SK-N-SH (cell line): ENCODE data around the gene ZIC5.

Experiments
- CHD2 ChIP-seq: fragments of 150-350 bp; IDR thresholded peaks from 2 replicates; pipeline ENCODE4 v1.6.1; 2018; ENCODE audit warnings: low read length; ENCODE audit not compliant: partially characterized antibody
- CTCF ChIP-seq: fragments of 200-600 bp; sonication (generic); IDR thresholded peaks from 2 replicates; pipeline ENCODE4 v1.6.1; 2017; ENCODE audit warnings: antibody characterized with exemption, mild to moderate bottlenecking, moderate library complexity
- FOXM1 ChIP-seq: IDR thresholded peaks from 2 replicates; pipeline ENCODE4 v1.4.0; 2012; ENCODE audit warnings: low read depth, mild to moderate bottlenecking
- NRF1 ChIP-seq: IDR thresholded peaks from 2 replicates; pipeline ENCODE4 v1.6.1; 2012; ENCODE audit warnings: low read depth, mild to moderate bottlenecking, low read length
- PBX3 ChIP-seq: IDR thresholded peaks from 2 replicates; pipeline ENCODE4; 2012
- POLR2AphosphoS5 ChIP-seq: IDR thresholded peaks from 2 replicates; pipeline ENCODE4 v1.6.1; 2012; ENCODE audit warnings: low read depth, low read length
- RAD21 ChIP-seq: IDR thresholded peaks from 2 replicates; pipeline ENCODE4 v1.6.1; 2012; ENCODE audit warnings: mild to moderate bottlenecking, low read length
- YY1 ChIP-seq: IDR thresholded peaks from 2 replicates; pipeline ENCODE4 v1.4.0; 2012; ENCODE audit warnings: low read depth, mild to moderate bottlenecking

DNA sequence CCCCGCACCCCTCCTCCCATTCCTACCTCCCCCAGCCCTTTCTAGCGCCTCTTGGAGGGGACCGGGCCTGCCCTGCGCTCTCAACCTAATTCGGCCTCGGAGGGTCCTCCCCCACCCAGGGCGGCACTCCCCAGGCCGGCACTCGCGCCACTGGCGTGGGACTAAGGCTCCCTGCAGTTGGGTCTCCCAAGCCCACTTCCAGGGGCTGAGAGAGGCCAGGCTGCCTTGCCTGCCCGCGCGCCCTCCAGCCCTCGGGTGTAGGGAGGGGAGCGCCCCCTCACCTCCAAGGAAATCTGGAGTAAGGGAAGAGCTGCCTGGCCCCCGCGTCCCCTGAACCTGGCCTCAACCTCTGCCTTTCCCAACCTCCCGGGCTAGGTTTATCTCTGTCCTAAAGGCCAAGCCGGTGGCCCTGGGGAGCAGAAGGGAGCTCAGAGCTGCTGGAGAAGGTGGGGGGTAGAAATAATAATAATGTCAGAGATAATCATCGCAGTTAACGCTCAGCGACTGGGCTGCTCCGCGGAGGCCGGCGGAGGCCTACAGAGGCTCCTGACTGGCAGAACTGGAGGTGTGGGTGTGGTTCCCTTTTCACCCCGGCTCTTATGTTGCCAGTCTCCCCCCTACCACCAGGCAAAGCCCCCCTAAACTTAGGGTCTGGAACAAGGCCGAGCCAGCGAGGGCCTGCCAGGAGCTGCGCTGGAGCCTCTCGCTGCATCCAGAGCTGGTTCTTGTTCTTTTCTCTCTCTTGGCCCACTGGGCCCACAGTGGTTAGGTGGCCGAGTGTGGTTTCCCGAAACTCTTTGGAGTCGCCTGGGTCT, 19.7 kb upstream of the ZIC5 start:
- TF ChIP-seq POLR2AphosphoS5 (no peak), YY1 (no peak), FOXM1 (no peak), CTCF (no peak), PBX3 (no peak), RAD21 (no peak), CHD2 (no peak), NRF1 (no peak)
